Gastroesophageal sphincter (tissue), 4 donors: ENCODE data around the gene ELOVL4. TPM values are rescaled to one million over a fixed set of nuclear protein-coding genes. Genes with fewer than 3 reads are reported as not detected.

Experiments used
- ATAC-seq: fragments of 150-250 bp; one replicate; pipeline ENCODE4 v1.9.1; 2016; ENCODE audit warnings: mild to moderate bottlenecking, moderate library complexity
- H3K27ac ChIP-seq, 4 donors: fragments of 200-600 bp; sonication (generic) in 3 of 4; 1 replicate in 3 of 4; 2 replicates in 1 of 4; pipeline ENCODE4 v1.5.1; 2016 to 2019
- H3K27me3 ChIP-seq: fragments of 200-600 bp; sonication (generic); one replicate; pipeline ENCODE4 v1.5.1; 2019
- H3K36me3 ChIP-seq, 2 donors: fragments of 200-600 bp; sonication (generic); one replicate each; pipeline ENCODE4 v1.5.1; 2019; ENCODE audit warnings: control low read depth in 1 of 2
- H3K4me1 ChIP-seq, 3 donors: fragments of 200-600 bp; sonication (generic); 1 replicate in 2 of 3; 2 replicates in 1 of 3; pipeline ENCODE4 v1.5.1; 2016 to 2019; ENCODE audit warnings: control low read depth in 2 of 3
- H3K4me3 ChIP-seq, 2 donors: fragments of 200-600 bp; sonication (generic); one replicate each; pipeline ENCODE4 v1.5.1; 2019; ENCODE audit warnings: mild to moderate bottlenecking in 1 of 2, moderate library complexity in 1 of 2
- H3K9me3 ChIP-seq, 3 donors: fragments of 200-600 bp; sonication (generic); one replicate each; pipeline ENCODE4 v1.5.1; 2017 to 2019; ENCODE audit warnings: control low read depth in 2 of 3
- CTCF ChIP-seq, 4 experiments: fragments of 200-600 bp in 2 of 4; fragments of 450-650 bp in 2 of 4; sonication (generic) in 1 of 4; IDR thresholded peaks; one replicate each; pipeline ENCODE4 v1.5.1; 2017 to 2019; ENCODE audit warnings: antibody characterized with exemption in 4 of 4, mild to moderate bottlenecking in 2 of 4, moderate library complexity in 2 of 4
- EP300 ChIP-seq: sonication (generic); formaldehyde crosslinking; IDR thresholded peaks from one replicate; pipeline ENCODE4 v1.6.1; 2017; ENCODE audit warnings: antibody characterized with exemption, mild to moderate bottlenecking
- POLR2A ChIP-seq, 2 donors: fragments of 450-650 bp; IDR thresholded peaks; one replicate each; pipeline ENCODE4 v1.6.1; 2017; ENCODE audit warnings: antibody characterized with exemption in 2 of 2, mild to moderate bottlenecking in 2 of 2, moderate library complexity in 1 of 2
- POLR2AphosphoS5 ChIP-seq: sonication (generic); formaldehyde crosslinking; IDR thresholded peaks from one replicate; pipeline ENCODE4 v1.6.1; 2017; ENCODE audit warnings: antibody characterized with exemption
- WGBS, 2 donors: methylation state at CpG; one replicate each; pipeline ENCODE4 v1.1.5; 2018; ENCODE audit warnings: low coverage in 1 of 2; 5-methylcytosine and 5-hydroxymethylcytosine counted together
- total RNA-seq, 4 donors: library from RNA; depleted of rRNA; stranded (reverse); fragments of >200 nt; gene quantifications; one replicate each; pipeline ENCODE4 v1.1.0, GENCODE V29; 2016

ELOVL4 gene
- 1 to 10 TPM; 2.3 to 3.7 (median 2.8) TPM for total RNA-seq

DNA sequence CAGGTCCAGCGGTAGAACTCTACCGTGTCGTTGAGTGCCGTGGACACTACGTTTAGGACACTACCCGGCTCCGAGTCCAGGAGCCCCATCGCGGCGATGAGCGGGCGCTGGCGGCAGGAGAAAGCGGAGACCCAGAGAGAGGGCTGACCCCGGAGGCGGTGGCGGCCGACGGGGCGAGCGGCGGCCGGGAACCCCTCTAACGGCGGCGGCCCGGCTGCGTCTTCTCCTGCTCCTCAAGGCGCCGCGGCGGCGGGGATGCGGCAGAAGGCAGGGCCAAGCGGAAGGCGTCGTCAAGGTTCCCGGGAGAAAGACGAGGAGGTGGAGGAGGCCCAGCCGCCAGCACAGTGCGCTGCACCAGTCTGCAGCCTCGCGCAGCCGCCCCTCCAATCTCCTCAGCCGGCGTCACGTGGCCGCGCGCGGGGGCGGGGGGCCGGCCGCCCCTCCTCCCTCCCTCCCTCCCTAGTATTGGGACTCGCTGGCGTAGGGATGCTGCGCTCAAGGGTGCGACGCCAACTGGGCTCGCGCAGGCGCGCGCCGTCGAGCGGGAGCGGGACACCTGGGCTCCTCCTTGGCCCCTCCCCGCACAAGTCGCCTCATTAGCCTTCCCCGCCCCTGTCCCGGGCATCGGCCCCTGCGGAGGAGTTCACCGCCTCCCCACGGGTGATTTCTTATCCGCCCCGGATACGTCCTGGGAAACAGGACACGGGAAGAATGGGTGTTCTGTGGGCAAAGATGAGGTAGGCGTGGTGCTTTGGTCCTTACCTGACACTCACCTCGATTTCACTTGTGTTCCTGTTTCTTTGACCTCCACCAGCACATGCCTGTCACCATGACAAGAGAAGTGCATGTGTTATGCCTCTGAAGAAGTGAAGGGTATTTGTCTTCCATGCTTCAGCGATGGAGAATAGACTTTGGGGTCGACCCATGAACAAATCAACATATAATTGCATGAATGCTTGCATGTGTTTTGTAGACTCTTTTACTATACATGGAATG lies at the start of gene ELOVL4:
Gene ELOVL4, minus strand, starts transcription at position 363 of the 996 bp plus-strand sequence. Its CDS starts 274 bp downstream, at position 89.
- 1 to 9% methylated on average over 4 to 12 of the region's 84 CpGs for WGBS, 2 donors
- Histone ChIP-seq H3K36me3 (no peaks in the 10 kb centered on the region), H3K4me3 (peak within 1 kb of the TSS; percentile 75 to 77), H3K9me3 (no peaks in the 10 kb centered on the region), H3K27ac (peak within 1 kb of the TSS in 3 of 4 donors; percentile 13 to 72 (median 57)), H3K27me3 (no peaks in the 10 kb centered on the region), H3K4me1 (peaks cover 5 to 30% (median 8%) of the 10 kb centered on the region in 3 donors)
- TF ChIP-seq POLR2A (IDR thresholded peaks at IDR 0.05) (peak; percentile 11 to 28), EP300 (no peak), POLR2AphosphoS5 (peak; percentile 48), CTCF (IDR thresholded peaks at IDR 0.05) (no peak)
- ATAC-seq, result peak; percentile 88

GRCh38 chr6:79993911-79994309 lies 46.6 kb upstream of the ELOVL4 start:
- TF ChIP-seq POLR2A (IDR thresholded peaks at IDR 0.05) (no peak), CTCF (IDR thresholded peaks at IDR 0.05) (no peak), POLR2AphosphoS5 (no peak)
- no peak overlapping the region for H3K27ac ChIP-seq
- ATAC-seq, result no peak
- H3K4me3 ChIP-seq, result no peak overlapping the region
- H3K9me3 ChIP-seq, result no peaks in the 10 kb centered on the region
- no peaks in the 10 kb centered on the region for H3K4me1 ChIP-seq
- H3K36me3 ChIP-seq, result no peaks in the 10 kb centered on the region
- no peaks in the 10 kb centered on the region for H3K27me3 ChIP-seq

- Histone ChIP-seq H3K27ac (no peak overlapping the region), H3K27me3 (no peaks in the 10 kb centered on the region), H3K4me3 (no peak overlapping the region), H3K4me1 (no peaks in the 10 kb centered on the region), H3K9me3 (no peaks in the 10 kb centered on the region), H3K36me3 (no peaks in the 10 kb centered on the region)
- no peak for ATAC-seq
- TF ChIP-seq POLR2A (IDR thresholded peaks at IDR 0.05), result no peak
- no peak for TF ChIP-seq POLR2AphosphoS5
- no peak for TF ChIP-seq EP300
- no peak for TF ChIP-seq CTCF (IDR thresholded peaks at IDR 0.05)
- 29 to 48% methylated on average over 2 of the region's 2 CpGs for WGBS, 2 donors
Measured at GRCh38 chr6:79993012-79993910, 45.9 kb upstream of the ELOVL4 start.

DNA sequence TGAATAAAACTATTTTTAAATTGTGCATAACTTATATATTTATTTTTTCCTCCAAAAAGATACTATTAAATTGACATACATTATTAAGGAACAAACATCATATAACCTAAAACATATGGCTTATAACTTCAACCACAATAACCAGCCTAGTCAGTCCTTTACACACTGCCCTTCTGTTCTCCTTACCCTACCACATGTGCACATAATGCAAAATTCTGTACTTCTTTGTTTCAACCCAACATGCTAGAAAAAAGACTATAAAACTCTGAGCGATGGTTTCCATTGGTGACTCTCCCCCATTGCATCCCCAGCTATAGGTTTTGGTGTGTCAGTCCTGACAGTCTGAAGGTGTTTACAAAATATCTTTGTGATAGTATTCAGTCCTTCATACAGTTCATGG lies 42.3 kb upstream of the ELOVL4 start:
- 70 to 86% methylated on average over 1 of the region's 1 CpG for WGBS, 2 donors
- Histone ChIP-seq H3K4me3 (no peak overlapping the region), H3K9me3 (no peaks in the 10 kb centered on the region), H3K4me1 (no peaks in the 10 kb centered on the region), H3K27me3 (no peaks in the 10 kb centered on the region), H3K27ac (no peak overlapping the region), H3K36me3 (no peaks in the 10 kb centered on the region)
- TF ChIP-seq CTCF (IDR thresholded peaks at IDR 0.05) (no peak), EP300 (no peak), POLR2AphosphoS5 (no peak), POLR2A (IDR thresholded peaks at IDR 0.05) (no peak)
- no peak for ATAC-seq
